HUES64 (cell line): ENCODE data around the gene NAA15.

Experiments
- H3K27ac ChIP-seq: 2 replicates; pipeline ENCODE4 v1.7.0; 2013; ENCODE audit warnings: low read depth, low read length, inconsistent platforms
- H3K27me3 ChIP-seq: 2 replicates; pipeline ENCODE4 v1.6.1; 2013; ENCODE audit warnings: mild to moderate bottlenecking, low read length; ENCODE audit not compliant: insufficient read depth
- H3K36me3 ChIP-seq: 2 replicates; pipeline ENCODE4 v1.6.1; 2013; ENCODE audit warnings: mild to moderate bottlenecking, low read length; ENCODE audit not compliant: insufficient read depth
- H3K4me1 ChIP-seq: 2 replicates; pipeline ENCODE4 v1.6.1; 2013; ENCODE audit warnings: mild to moderate bottlenecking, low read length, moderate library complexity; ENCODE audit not compliant: insufficient read depth
- H3K4me3 ChIP-seq: 2 replicates; pipeline ENCODE4 v1.5.1; 2013; ENCODE audit warnings: mild to moderate bottlenecking, low read length, moderate library complexity
- H3K9ac ChIP-seq: 2 replicates; pipeline ENCODE4 v1.6.1; 2013; ENCODE audit warnings: mild to moderate bottlenecking, low read depth, low read length
- H3K9me3 ChIP-seq: 2 replicates; pipeline ENCODE4 v1.6.1; 2013; ENCODE audit warnings: low read depth, low read length; ENCODE audit not compliant: insufficient read depth
- WGBS: fragments of 150-250, 120-280 bp; methylation state at CpG from one replicate; pipeline ENCODE4 v1.1.7; 2013; ENCODE audit warnings: missing lambda C conversion rate; 5-methylcytosine and 5-hydroxymethylcytosine counted together

NAA15 gene

GRCh38 chr4:139469216-139469615 lies 167.9 kb downstream of the NAA15 start:
- peaks cover 15% of the 10 kb centered on the region for H3K36me3 ChIP-seq
- WGBS: 89% methylated on average over 2 of the region's 2 CpGs
- peaks cover 8% of the 10 kb centered on the region; the same call in 1 of the 2 replicates for H3K9me3 ChIP-seq
- H3K4me1 ChIP-seq: no peaks in the 10 kb centered on the region
- no peak overlapping the region for H3K4me3 ChIP-seq
- H3K27ac ChIP-seq: no peak overlapping the region
- no peaks in the 10 kb centered on the region for H3K27me3 ChIP-seq
- H3K9ac ChIP-seq: no peak overlapping the region
